DMS79 treated with DMSO at 0.1 percent for 48 hours (cell line): Measurements from ENCODE around the gene RGL1.

Source experiments
- DNase-seq: peaks from one replicate; lab custom pipeline; 2025; lab: John Stamatoyannopoulos, UW

RGL1 gene

GRCh38 chr1:183821889-183822611 is 17.1 kb downstream of the RGL1 start:
- no peak for DNase-seq

GRCh38 chr1:183824291-183824690 is 19.4 kb downstream of the RGL1 start:
- no peak for DNase-seq

- no peak for DNase-seq
Measured at GRCh38 chr1:183827801-183828200, 22.9 kb downstream of the RGL1 start.

- no peak for DNase-seq
Measured at GRCh38 chr1:183830389-183830788, 25.5 kb downstream of the RGL1 start.

- DNase-seq, result no peak
Measured at GRCh38 chr1:183831311-183831710, 26.4 kb downstream of the RGL1 start.

GRCh38 chr1:183832459-183832858 is 27.5 kb downstream of the RGL1 start:
- DNase-seq, result no peak

- no peak for DNase-seq
Measured at GRCh38 chr1:183834568-183834967, 29.6 kb downstream of the RGL1 start.

- no peak for DNase-seq
Measured at GRCh38 chr1:183836598-183836997, 31.7 kb downstream of the RGL1 start.

GRCh38 chr1:183837062-183837461 is 32.1 kb downstream of the RGL1 start:
- DNase-seq, result no peak

GRCh38 chr1:183838221-183838620 is 33.3 kb downstream of the RGL1 start:
- no peak for DNase-seq

GRCh38 chr1:183840140-183840539 is 35.2 kb downstream of the RGL1 start:
- DNase-seq, result no peak

GRCh38 chr1:183841550-183841949 is 36.6 kb downstream of the RGL1 start:
- no peak for DNase-seq

- no peak for DNase-seq
Measured at GRCh38 chr1:183841950-183842794, 37.3 kb downstream of the RGL1 start.

GRCh38 chr1:183842795-183843144 is 37.9 kb downstream of the RGL1 start:
- DNase-seq, result no peak

- no peak for DNase-seq
Measured at GRCh38 chr1:183844806-183845205, 39.9 kb downstream of the RGL1 start.

GRCh38 chr1:183845681-183846080 is 40.8 kb downstream of the RGL1 start:
- DNase-seq, result no peak

GRCh38 chr1:183847641-183848040 is 42.7 kb downstream of the RGL1 start:
- no peak for DNase-seq

GRCh38 chr1:183850852-183851251 is 45.9 kb downstream of the RGL1 start:
- DNase-seq, result no peak

GRCh38 chr1:183859119-183859518 is 54.2 kb downstream of the RGL1 start:
- no peak for DNase-seq

- DNase-seq, result no peak
Measured at GRCh38 chr1:183859831-183860230, 54.9 kb downstream of the RGL1 start.

- DNase-seq, result no peak
Measured at GRCh38 chr1:183862967-183863366, 58.0 kb downstream of the RGL1 start.

- no peak for DNase-seq
Measured at GRCh38 chr1:183863852-183864251, 58.9 kb downstream of the RGL1 start.

GRCh38 chr1:183864611-183865010 is 59.7 kb downstream of the RGL1 start:
- no peak for DNase-seq

GRCh38 chr1:183869230-183869629 is 64.3 kb downstream of the RGL1 start:
- DNase-seq, result no peak
